ENCODE measurements around the gene TCL1B.

DNA sequence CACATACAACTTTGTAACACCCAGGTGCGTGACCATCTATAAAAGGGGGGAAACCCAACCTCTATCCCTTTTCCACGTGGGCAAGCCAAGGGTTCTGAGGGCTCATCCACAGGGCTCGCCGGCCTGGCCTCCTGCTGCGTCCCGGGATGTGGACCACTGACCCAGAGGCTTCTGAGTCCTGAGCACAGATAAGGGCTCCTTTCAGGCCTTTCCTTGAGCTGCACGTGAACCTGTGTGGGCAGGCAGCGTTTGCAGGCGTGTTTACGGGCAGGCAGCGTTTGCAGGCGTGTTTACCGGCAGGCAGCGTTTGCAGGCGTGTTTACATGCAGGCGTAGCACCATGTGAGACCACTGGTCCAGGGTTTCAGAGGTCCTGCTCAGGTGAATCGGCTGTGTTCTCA is 23.9 kb downstream of the TCL1B start:
- TF ChIP-seq, protein P1, sequence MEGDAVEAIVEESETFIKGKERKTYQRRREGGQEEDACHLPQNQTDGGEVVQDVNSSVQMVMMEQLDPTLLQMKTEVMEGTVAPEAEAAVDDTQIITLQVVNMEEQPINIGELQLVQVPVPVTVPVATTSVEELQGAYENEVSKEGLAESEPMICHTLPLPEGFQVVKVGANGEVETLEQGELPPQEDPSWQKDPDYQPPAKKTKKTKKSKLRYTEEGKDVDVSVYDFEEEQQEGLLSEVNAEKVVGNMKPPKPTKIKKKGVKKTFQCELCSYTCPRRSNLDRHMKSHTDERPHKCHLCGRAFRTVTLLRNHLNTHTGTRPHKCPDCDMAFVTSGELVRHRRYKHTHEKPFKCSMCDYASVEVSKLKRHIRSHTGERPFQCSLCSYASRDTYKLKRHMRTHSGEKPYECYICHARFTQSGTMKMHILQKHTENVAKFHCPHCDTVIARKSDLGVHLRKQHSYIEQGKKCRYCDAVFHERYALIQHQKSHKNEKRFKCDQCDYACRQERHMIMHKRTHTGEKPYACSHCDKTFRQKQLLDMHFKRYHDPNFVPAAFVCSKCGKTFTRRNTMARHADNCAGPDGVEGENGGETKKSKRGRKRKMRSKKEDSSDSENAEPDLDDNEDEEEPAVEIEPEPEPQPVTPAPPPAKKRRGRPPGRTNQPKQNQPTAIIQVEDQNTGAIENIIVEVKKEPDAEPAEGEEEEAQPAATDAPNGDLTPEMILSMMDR (conservative IDR thresholded peaks at IDR 0.05 in 1 of 2, IDR thresholded peaks at IDR 0.05 in 1 of 2; ENCODE audit: extremely low read depth in 1 of 2, insufficient read depth in 1 of 2, low read depth in 1 of 2, low read length in 2 of 2): no peak
- TF ChIP-seq EZH2 (IDR thresholded peaks at IDR 0.05; ENCODE audit: borderline replicate concordance, low read length): no peak
